ENCODE data around the gene NCOA5.

Gene NCOA5

GRCh38 chr20:46126440-46127056 lies 36.8 kb upstream of the NCOA5 start:
- Histone ChIP-seq H3K4me1 (ENCODE audit: control extremely low read depth in 1 of 4, control insufficient read depth in 4 of 4, insufficient read depth in 4 of 4, low read length in 3 of 4) (no peaks in the 10 kb centered on the region), H3K27me3 (replicated peaks in 2 of 5; ENCODE audit: control insufficient read depth in 4 of 5, insufficient read depth in 5 of 5, low read length in 4 of 5) (peaks cover 0 to 18% (median 12%) of the 10 kb centered on the region in 5 experiments), H3K36me3 (ENCODE audit: control insufficient read depth in 4 of 4, insufficient read depth in 4 of 4, low read length in 3 of 4) (peaks cover 0 to 26% (median 1%) of the 10 kb centered on the region in 4 experiments), H3K9me3 (ENCODE audit: control extremely low read depth in 1 of 5, control insufficient read depth in 4 of 5, insufficient read depth in 2 of 5, low read depth in 1 of 5, low read length in 4 of 5) (no peaks in the 10 kb centered on the region), H3K4me3 (ENCODE audit: control insufficient read depth in 1 of 7, extremely low read depth in 1 of 7, insufficient read depth in 4 of 7, low read depth in 2 of 7, low read length in 6 of 7) (no peak overlapping the region), H3K27ac (ENCODE audit: insufficient read depth in 1 of 2, low read depth in 1 of 2, low read length in 2 of 2, poor library complexity in 1 of 2, severe bottlenecking in 2 of 2) (no peak overlapping the region)
- CTCF ChIA-PET, result interaction anchor here (1.0 kb wide), 1 partner anchor 304 kb away, joined by 3 read pairs; no protein-coding TSS in a partner anchor
- 100% methylated on average over 3 of the region's 5 CpGs for WGBS (ENCODE audit: insufficient coverage)
- POLR2A ChIA-PET, result no interaction called here
- no peak for DNase-seq

- CTCF ChIA-PET, result interaction anchor here (0.9 to 2.3 kb wide), 3 partner anchors 9 to 181 kb away, joined by 3 to 9 read pairs (median 3); no protein-coding TSS in a partner anchor
- DNase-seq, result no peak
- H3K27me3 ChIP-seq (replicated peaks in 2 of 5; ENCODE audit: control insufficient read depth in 4 of 5, insufficient read depth in 5 of 5, low read length in 4 of 5), result peaks cover 0 to 11% (median 0%) of the 10 kb centered on the region in 5 experiments
- WGBS (ENCODE audit: insufficient coverage), result 98% methylated on average over 10 of the region's 11 CpGs
- no peaks in the 10 kb centered on the region for H3K9me3 ChIP-seq (ENCODE audit: control extremely low read depth in 1 of 5, control insufficient read depth in 4 of 5, insufficient read depth in 2 of 5, low read depth in 1 of 5, low read length in 4 of 5)
- POLR2A ChIA-PET, result no interaction called here
- H3K4me1 ChIP-seq (ENCODE audit: control extremely low read depth in 1 of 4, control insufficient read depth in 4 of 4, insufficient read depth in 4 of 4, low read length in 3 of 4), result peaks cover 0 to 9% (median 2%) of the 10 kb centered on the region in 4 experiments
- no peak overlapping the region for H3K4me3 ChIP-seq (ENCODE audit: control insufficient read depth in 1 of 7, extremely low read depth in 1 of 7, insufficient read depth in 4 of 7, low read depth in 2 of 7, low read length in 6 of 7)
- peaks cover 0 to 26% (median 1%) of the 10 kb centered on the region in 4 experiments for H3K36me3 ChIP-seq (ENCODE audit: control insufficient read depth in 4 of 4, insufficient read depth in 4 of 4, low read length in 3 of 4)
- H3K27ac ChIP-seq (ENCODE audit: insufficient read depth in 1 of 2, low read depth in 1 of 2, low read length in 2 of 2, poor library complexity in 1 of 2, severe bottlenecking in 2 of 2), result no peak overlapping the region
These were observed 33.9 kb upstream of the NCOA5 start for GRCh38 chr20:46123482-46124245.

DNA sequence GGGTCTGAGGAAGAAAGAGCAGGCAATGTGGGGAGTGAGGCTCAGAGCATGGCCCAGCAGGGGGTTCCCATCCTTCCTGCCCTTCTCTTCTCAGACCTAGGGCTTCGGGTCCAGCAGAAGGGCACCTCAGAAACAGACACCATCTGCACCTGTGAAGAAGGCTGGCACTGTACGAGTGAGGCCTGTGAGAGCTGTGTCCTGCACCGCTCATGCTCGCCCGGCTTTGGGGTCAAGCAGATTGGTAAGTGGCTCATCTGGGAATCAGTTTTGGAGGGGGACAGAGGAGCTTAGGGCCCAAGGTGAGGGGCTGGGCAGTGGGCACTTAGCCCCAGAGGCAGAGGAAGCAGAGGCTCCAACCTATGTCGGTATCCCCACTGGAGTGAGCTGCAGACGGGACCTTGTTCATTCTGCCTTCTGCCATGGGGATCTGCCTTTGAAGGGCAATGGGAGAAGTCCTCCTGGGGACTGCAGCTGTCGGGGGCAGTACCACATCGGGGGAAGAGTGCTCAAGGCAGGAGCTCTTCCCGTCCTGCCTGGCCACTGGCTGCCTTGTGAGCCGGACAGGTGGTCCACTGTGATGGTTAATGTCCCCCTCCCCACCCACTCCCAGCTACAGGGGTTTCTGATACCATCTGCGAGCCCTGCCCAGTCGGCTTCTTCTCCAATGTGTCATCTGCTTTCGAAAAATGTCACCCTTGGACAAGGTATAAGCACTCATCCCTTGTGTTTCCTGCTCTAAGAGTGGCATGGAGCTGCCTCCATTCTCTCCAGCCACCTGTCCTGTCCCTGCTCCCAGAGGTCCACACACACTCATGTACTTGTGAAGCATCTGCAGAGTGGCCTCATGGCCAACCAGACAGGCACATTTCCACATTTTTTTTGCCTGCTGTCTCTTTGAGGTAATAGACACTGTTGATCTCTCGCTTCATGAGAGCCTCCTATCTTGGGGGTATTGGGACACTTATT lies 33.0 kb upstream of the NCOA5 start:
- 97% methylated on average over 15 of the region's 15 CpGs for WGBS (ENCODE audit: insufficient coverage)

DNA sequence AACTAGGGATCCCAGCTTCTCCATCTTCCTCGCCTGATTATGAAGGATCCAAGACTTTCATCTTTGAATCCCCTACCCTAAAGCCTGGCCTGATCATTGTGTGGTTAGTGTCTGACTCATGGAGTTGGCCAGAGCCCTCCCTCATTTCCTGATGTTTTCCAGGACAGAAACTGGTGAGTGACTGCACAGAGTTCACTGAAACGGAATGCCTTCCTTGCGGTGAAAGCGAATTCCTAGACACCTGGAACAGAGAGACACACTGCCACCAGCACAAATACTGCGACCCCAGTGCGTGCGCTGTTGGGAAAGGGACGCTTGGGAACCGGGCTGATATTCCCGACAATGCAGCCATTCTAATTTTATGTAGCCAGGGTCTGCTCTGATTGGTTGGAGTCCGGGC lies 32.3 kb upstream of the NCOA5 start:
- Histone ChIP-seq H3K4me1 (ENCODE audit: control extremely low read depth in 1 of 4, control insufficient read depth in 4 of 4, insufficient read depth in 4 of 4, low read length in 3 of 4) (peaks cover 0 to 25% (median 17%) of the 10 kb centered on the region in 4 experiments), H3K36me3 (ENCODE audit: control insufficient read depth in 4 of 4, insufficient read depth in 4 of 4, low read length in 3 of 4) (peaks cover 0 to 26% (median 1%) of the 10 kb centered on the region in 4 experiments), H3K4me3 (ENCODE audit: control insufficient read depth in 1 of 7, extremely low read depth in 1 of 7, insufficient read depth in 4 of 7, low read depth in 2 of 7, low read length in 6 of 7) (no peak overlapping the region), H3K9me3 (ENCODE audit: control extremely low read depth in 1 of 5, control insufficient read depth in 4 of 5, insufficient read depth in 2 of 5, low read depth in 1 of 5, low read length in 4 of 5) (no peaks in the 10 kb centered on the region), H3K27me3 (replicated peaks in 2 of 5; ENCODE audit: control insufficient read depth in 4 of 5, insufficient read depth in 5 of 5, low read length in 4 of 5) (peaks cover 0 to 17% (median 0%) of the 10 kb centered on the region in 5 experiments), H3K27ac (ENCODE audit: insufficient read depth in 1 of 2, low read depth in 1 of 2, low read length in 2 of 2, poor library complexity in 1 of 2, severe bottlenecking in 2 of 2) (no peak overlapping the region)
- no peak for DNase-seq
- WGBS (ENCODE audit: insufficient coverage), result 96% methylated on average over 10 of the region's 11 CpGs
- ChIA-PET CTCF (interaction anchor here (1.8 to 2.3 kb wide), 2 partner anchors 11 to 19 kb away, joined by 4 to 9 read pairs; no protein-coding TSS in a partner anchor), POLR2A (no interaction called here)

More for the DNA sequence above, 33.0 kb upstream of the NCOA5 start:
- no peaks in the 10 kb centered on the region for H3K9me3 ChIP-seq (ENCODE audit: control extremely low read depth in 1 of 5, control insufficient read depth in 4 of 5, insufficient read depth in 2 of 5, low read depth in 1 of 5, low read length in 4 of 5)
- CTCF ChIA-PET, result interaction anchor here (0.6 to 2.3 kb wide), 3 partner anchors 8 to 138 kb away, joined by 3 to 9 read pairs (median 3); no protein-coding TSS in a partner anchor
- peaks cover 0 to 17% (median 0%) of the 10 kb centered on the region in 5 experiments for H3K27me3 ChIP-seq (replicated peaks in 2 of 5; ENCODE audit: control insufficient read depth in 4 of 5, insufficient read depth in 5 of 5, low read length in 4 of 5)
- H3K4me1 ChIP-seq (ENCODE audit: control extremely low read depth in 1 of 4, control insufficient read depth in 4 of 4, insufficient read depth in 4 of 4, low read length in 3 of 4), result peaks cover 0 to 18% (median 10%) of the 10 kb centered on the region in 4 experiments
- no peak overlapping the region for H3K4me3 ChIP-seq (ENCODE audit: control insufficient read depth in 1 of 7, extremely low read depth in 1 of 7, insufficient read depth in 4 of 7, low read depth in 2 of 7, low read length in 6 of 7)
- peaks cover 0 to 26% (median 1%) of the 10 kb centered on the region in 4 experiments for H3K36me3 ChIP-seq (ENCODE audit: control insufficient read depth in 4 of 4, insufficient read depth in 4 of 4, low read length in 3 of 4)
- POLR2A ChIA-PET, result no interaction called here
- no peak overlapping the region for H3K27ac ChIP-seq (ENCODE audit: insufficient read depth in 1 of 2, low read depth in 1 of 2, low read length in 2 of 2, poor library complexity in 1 of 2, severe bottlenecking in 2 of 2)
- DNase-seq, result no peak

GRCh38 chr20:46121184-46121930 lies 31.6 kb upstream of the NCOA5 start:
- H3K4me1 ChIP-seq (ENCODE audit: control extremely low read depth in 1 of 4, control insufficient read depth in 4 of 4, insufficient read depth in 4 of 4, low read length in 3 of 4), result peaks cover 0 to 26% (median 17%) of the 10 kb centered on the region in 4 experiments
- H3K27me3 ChIP-seq (replicated peaks in 2 of 5; ENCODE audit: control insufficient read depth in 4 of 5, insufficient read depth in 5 of 5, low read length in 4 of 5), result peaks cover 0 to 17% (median 0%) of the 10 kb centered on the region in 5 experiments
- POLR2A ChIA-PET, result no interaction called here
- no peaks in the 10 kb centered on the region for H3K9me3 ChIP-seq (ENCODE audit: control extremely low read depth in 1 of 5, control insufficient read depth in 4 of 5, insufficient read depth in 2 of 5, low read depth in 1 of 5, low read length in 4 of 5)
- H3K36me3 ChIP-seq (ENCODE audit: control insufficient read depth in 4 of 4, insufficient read depth in 4 of 4, low read length in 3 of 4), result peaks cover 0 to 23% (median 1%) of the 10 kb centered on the region in 4 experiments
- DNase-seq, result no peak
- H3K4me3 ChIP-seq (ENCODE audit: control insufficient read depth in 1 of 7, extremely low read depth in 1 of 7, insufficient read depth in 4 of 7, low read depth in 2 of 7, low read length in 6 of 7), result no peak overlapping the region
- 90% methylated on average over 2 of the region's 2 CpGs for WGBS (ENCODE audit: insufficient coverage)
- no peak overlapping the region for H3K27ac ChIP-seq (ENCODE audit: insufficient read depth in 1 of 2, low read depth in 1 of 2, low read length in 2 of 2, poor library complexity in 1 of 2, severe bottlenecking in 2 of 2)
- CTCF ChIA-PET, result interaction anchor here (1.8 kb wide), 1 partner anchor 19 kb away, joined by 4 read pairs; no protein-coding TSS in a partner anchor

DNA sequence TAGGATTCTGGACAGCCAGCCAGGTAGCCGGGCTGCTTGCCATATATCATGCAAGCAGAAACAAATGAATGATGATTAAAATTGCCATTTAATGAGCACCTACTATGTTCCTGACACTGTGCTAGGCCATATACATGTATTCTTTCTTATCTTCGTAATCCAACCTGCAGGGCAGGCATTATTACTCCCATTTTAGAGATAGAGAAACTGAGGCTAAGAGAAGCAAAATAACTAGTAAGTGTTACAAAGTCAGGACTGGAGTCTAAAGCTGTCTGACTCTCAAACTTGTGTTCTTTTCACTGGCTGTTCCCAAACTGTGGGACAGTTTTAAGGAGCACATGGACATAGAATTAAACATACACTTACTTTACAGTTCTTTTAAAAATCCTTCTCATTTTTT lies 30.4 kb upstream of the NCOA5 start:
- no peak for DNase-seq
- Histone ChIP-seq H3K36me3 (ENCODE audit: control insufficient read depth in 4 of 4, insufficient read depth in 4 of 4, low read length in 3 of 4) (peaks cover 0 to 18% (median 1%) of the 10 kb centered on the region in 4 experiments), H3K4me3 (ENCODE audit: control insufficient read depth in 1 of 7, extremely low read depth in 1 of 7, insufficient read depth in 4 of 7, low read depth in 2 of 7, low read length in 6 of 7) (no peak overlapping the region), H3K27me3 (replicated peaks in 2 of 5; ENCODE audit: control insufficient read depth in 4 of 5, insufficient read depth in 5 of 5, low read length in 4 of 5) (peaks cover 0 to 17% (median 0%) of the 10 kb centered on the region in 5 experiments), H3K27ac (ENCODE audit: insufficient read depth in 1 of 2, low read depth in 1 of 2, low read length in 2 of 2, poor library complexity in 1 of 2, severe bottlenecking in 2 of 2) (no peak overlapping the region), H3K9me3 (ENCODE audit: control extremely low read depth in 1 of 5, control insufficient read depth in 4 of 5, insufficient read depth in 2 of 5, low read depth in 1 of 5, low read length in 4 of 5) (no peaks in the 10 kb centered on the region), H3K4me1 (ENCODE audit: control extremely low read depth in 1 of 4, control insufficient read depth in 4 of 4, insufficient read depth in 4 of 4, low read length in 3 of 4) (peaks cover 0 to 26% (median 17%) of the 10 kb centered on the region in 4 experiments)
- CTCF ChIA-PET, result interaction anchor here (0.7 to 1.8 kb wide), 4 partner anchors 8 to 21 kb away, joined by 3 to 7 read pairs (median 4); no protein-coding TSS in a partner anchor
- POLR2A ChIA-PET, result no interaction called here
- WGBS (ENCODE audit: insufficient coverage), result 100% methylated on average over 1 of the region's 2 CpGs

Measured in common myeloid progenitor, CD34-positive (primary cell).